ENCODE results near the gene NUCB2. TPM values are rescaled to one million over a fixed set of nuclear protein-coding genes. Genes with fewer than 3 reads are reported as not detected.
"Not testable (repeated sequence)": the region's sequence is repeated elsewhere in the genome, so short reads cannot be mapped to it uniquely, and the experiment has no call there.

The NUCB2 gene
- total and polyA plus RNA-seq, 2 of the 13 experiments (the other 11 are each of a cell fraction or from before 2014, with no cell fraction given): 54.2 to 82.4 TPM

GRCh38 chr11:17240780-17241179, 35.8 kb upstream of the NUCB2 start:
- no peaks in the 10 kb centered on the region; a peak in 1 of 5 replicates for H3K27me3 ChIP-seq (ENCODE audit: control insufficient read depth in 1 of 2, insufficient read depth in 2 of 2, low read length in 2 of 2)
- no peaks in the 10 kb centered on the region for H3K4me1 ChIP-seq (ENCODE audit: insufficient read depth, low read length)
- intact Hi-C loops (cut with micrococcal nuclease; ENCODE audit: unreplicated experiment): no loop called here
- ChIA-PET POLR2A (no interaction called here), CTCF (ENCODE audit: low intra/inter-chr PET ratio, low total read pairs) (no interaction called here)
- H3K4me3 ChIP-seq (replicated peaks in 1 of 3; ENCODE audit: insufficient read depth in 1 of 3, low read depth in 2 of 3, low read length in 3 of 3): no peak overlapping the region
- ATAC-seq: no peak
- H2AFZ ChIP-seq (ENCODE audit: low read length): no peak overlapping the region
- no peaks in the 10 kb centered on the region for H3K36me3 ChIP-seq (replicated peaks in 1 of 2; ENCODE audit: control insufficient read depth in 1 of 2, insufficient read depth in 2 of 2, low read length in 2 of 2)
- DNase-seq (ENCODE audit: low spot score): no peak
- no peak for FAIRE-seq
- H3K9me3 ChIP-seq (ENCODE audit: low read length): no peaks in the 10 kb centered on the region
- H4K20me1 ChIP-seq (ENCODE audit: insufficient read depth, low read length): no peaks in the 10 kb centered on the region
- no peak overlapping the region for H3K27ac ChIP-seq (ENCODE audit: extremely low read length, insufficient read depth, low read length)
- peak; percentile 74 for TF ChIP-seq PCBP2 (optimal IDR thresholded peaks at IDR 0.05; ENCODE audit: low read depth, low read length, poor library complexity, severe bottlenecking)
- TF ChIP-seq CBX1 (IDR thresholded peaks at IDR 0.05; ENCODE audit: low read depth): no peak
- no peak for TF ChIP-seq MIER2 (CRISPR knock-in tag; IDR thresholded peaks at IDR 0.05)
- TF ChIP-seq ZNF292 (CRISPR knock-in tag; IDR thresholded peaks at IDR 0.05; ENCODE audit: borderline replicate concordance, low read depth): no peak
- H3K4me2 ChIP-seq (ENCODE audit: low read depth, low read length): no peak overlapping the region
- in situ Hi-C loops (cut with HindIII; ENCODE audit: extremely low pct_ligation_motif_present, low pct_unique_long_range_greater_than_20kb): loop anchor here (25.0 kb wide), 1 partner anchor 272 kb away; no protein-coding TSS in a partner anchor
- no peak overlapping the region for H3K9ac ChIP-seq (ENCODE audit: insufficient read depth, low read depth, low read length)
- BruUV-seq (replicated peaks): no TSS peak
- H3K79me2 ChIP-seq (ENCODE audit: insufficient read depth, low read length): no peaks in the 10 kb centered on the region

- BruUV-seq (replicated peaks); H3K36me3 ChIP-seq (replicated peaks in 1 of 2; ENCODE audit: control insufficient read depth in 1 of 2, insufficient read depth in 2 of 2, low read length in 2 of 2); H3K9me3 ChIP-seq (ENCODE audit: low read length); H3K4me2 ChIP-seq (ENCODE audit: low read depth, low read length); FAIRE-seq; H2AFZ ChIP-seq (ENCODE audit: low read length); H3K4me1 ChIP-seq (ENCODE audit: insufficient read depth, low read length); POLR2A ChIA-PET; CTCF ChIA-PET (ENCODE audit: low intra/inter-chr PET ratio, low total read pairs); H3K27ac ChIP-seq (ENCODE audit: extremely low read length, insufficient read depth, low read length); ATAC-seq; intact Hi-C loops (cut with micrococcal nuclease; ENCODE audit: unreplicated experiment); H3K9ac ChIP-seq (ENCODE audit: insufficient read depth, low read depth, low read length); DNase-seq (ENCODE audit: low spot score); H3K79me2 ChIP-seq (ENCODE audit: insufficient read depth, low read length); H4K20me1 ChIP-seq (ENCODE audit: insufficient read depth, low read length); H3K4me3 ChIP-seq (replicated peaks in 1 of 3; ENCODE audit: insufficient read depth in 1 of 3, low read depth in 2 of 3, low read length in 3 of 3); H3K27me3 ChIP-seq (ENCODE audit: control insufficient read depth in 1 of 2, insufficient read depth in 2 of 2, low read length in 2 of 2): not testable (repeated sequence)
- WGBS (ENCODE audit: low lambda C conversion rate): 85% methylated on average over 4 of the region's 4 CpGs
- in situ Hi-C loops (cut with HindIII; ENCODE audit: extremely low pct_ligation_motif_present, low pct_unique_long_range_greater_than_20kb): loop anchor here (25.0 kb wide), 1 partner anchor 269 kb away; no protein-coding TSS in a partner anchor
Observed at GRCh38 chr11:17242954-17243353, 33.6 kb upstream of the NUCB2 start.
